ENCODE data around the gene GTF2H4.

- TF ChIP-seq CTCF (IDR thresholded peaks at IDR 0.05; ENCODE audit: poor library complexity) = no peak
- no peak for TF ChIP-seq EZH2phosphoT487 (IDR thresholded peaks at IDR 0.05; ENCODE audit: low read depth, severe bottlenecking, unreplicated experiment)
Observed at GRCh38 chr6:30873137-30873640, 34.8 kb upstream of the GTF2H4 start.

Data from hepatocyte (in vitro differentiated cells).